HepG2 (cell line): Measurements from ENCODE around the gene ARHGAP19. TPM values are rescaled to one million over a fixed set of nuclear protein-coding genes. Genes with fewer than 3 reads are reported as not detected.
A peak's percentile ranks its signal among the peaks of the same experiment; 100 is the strongest.

Source experiments
- ATM ChIP-seq: fragments of 450-650 bp; IDR thresholded peaks from 2 replicates; pipeline ENCODE4 v1.7.1; 2017; ENCODE audit warnings: mild to moderate bottlenecking, borderline replicate concordance
- CHD4 ChIP-seq: fragments of 200-600 bp; sonication (generic); IDR thresholded peaks from 2 replicates; pipeline ENCODE4 v1.7.0; 2017; ENCODE audit warnings: mild to moderate bottlenecking, low read length, borderline replicate concordance
- DPF2 ChIP-seq: sonication (generic); formaldehyde crosslinking; IDR thresholded peaks from 2 replicates; pipeline ENCODE4 v1.4.0; 2020; ENCODE audit warnings: mild to moderate bottlenecking, low read depth, missing genetic modification reagents, borderline replicate concordance
- FOXO1 ChIP-seq: sonication (generic); formaldehyde crosslinking; IDR thresholded peaks from 2 replicates; pipeline ENCODE4 v1.4.0; 2020; ENCODE audit warnings: missing genetic modification reagents
- HCFC1 ChIP-seq: fragments of 150-350 bp; IDR thresholded peaks from 2 replicates; pipeline ENCODE4 v1.6.1; 2014; ENCODE audit warnings: low read depth, low read length
- HDAC1 ChIP-seq: sonication (generic); formaldehyde crosslinking; IDR thresholded peaks from 2 replicates; pipeline ENCODE4 v1.5.1; 2020; ENCODE audit warnings: mild to moderate bottlenecking, missing genetic modification reagents
- HMGA1 ChIP-seq: sonication (generic); formaldehyde crosslinking; conservative IDR thresholded peaks from 2 replicates; pipeline ENCODE4 v1.4.0; 2020; ENCODE audit warnings: missing genetic modification reagents
- MAZ ChIP-seq, 2 experiments: sonication (generic) in 1 of 2; formaldehyde crosslinking in 1 of 2; IDR thresholded peaks; 2 replicates each; pipeline versions ENCODE4 v1.5.0 to v1.6.1; 2012 to 2020; ENCODE audit warnings: low read depth in 2 of 2, mild to moderate bottlenecking in 2 of 2, borderline replicate concordance in 1 of 2, improper control_type of control experiment in 1 of 2, low read length in 1 of 2, missing genetic modification reagents in 1 of 2, moderate library complexity in 1 of 2
- NFE2L2 ChIP-seq: fragments of 150-350 bp; IDR thresholded peaks from 2 replicates; pipeline ENCODE4 v1.6.1; 2014; ENCODE audit warnings: low read length
- SRSF4 ChIP-seq: fragments of 200-400 bp; formaldehyde crosslinking; IDR thresholded peaks from one replicate; pipeline ENCODE4 v1.6.1; 2018; ENCODE audit warnings: mild to moderate bottlenecking, low read depth, low read length, moderate library complexity; ENCODE audit not compliant: poor library complexity, severe bottlenecking
- U2AF1 ChIP-seq: fragments of 200-400 bp; formaldehyde crosslinking; optimal IDR thresholded peaks from 2 replicates; pipeline ENCODE3; 2017; ENCODE audit warnings: mild to moderate bottlenecking, low read depth, low read length
- ZBTB2 ChIP-seq: sonication (generic); formaldehyde crosslinking; IDR thresholded peaks from 2 replicates; pipeline ENCODE4 v1.8.0; 2022; ENCODE audit warnings: low read depth, missing genetic modification reagents
- ZNF121 ChIP-seq: sonication (generic); formaldehyde crosslinking; IDR thresholded peaks from 2 replicates; pipeline ENCODE4 v1.5.0; 2020; ENCODE audit warnings: mild to moderate bottlenecking, missing genetic modification reagents
- ZNF24 ChIP-seq: fragments of 450-650 bp; IDR thresholded peaks from 2 replicates; pipeline ENCODE4 v1.6.1; 2017; ENCODE audit warnings: antibody characterized with exemption, mild to moderate bottlenecking
- ZNF260 ChIP-seq: sonication (generic); formaldehyde crosslinking; IDR thresholded peaks from 2 replicates; pipeline ENCODE4 v1.4.0; 2020; ENCODE audit warnings: missing genetic modification reagents, low read depth, mild to moderate bottlenecking, borderline replicate concordance
- ZNF34 ChIP-seq: sonication (generic); formaldehyde crosslinking; IDR thresholded peaks from 2 replicates; pipeline ENCODE4 v1.4.0; 2020; ENCODE audit warnings: mild to moderate bottlenecking, missing genetic modification reagents, borderline replicate concordance
- ZNF343 ChIP-seq: sonication (generic); formaldehyde crosslinking; IDR thresholded peaks from 2 replicates; pipeline ENCODE4 v1.4.0; 2020; ENCODE audit warnings: mild to moderate bottlenecking, missing genetic modification reagents
- ZNF501 ChIP-seq: sonication (generic); formaldehyde crosslinking; IDR thresholded peaks from 2 replicates; pipeline ENCODE4 v1.5.1; 2020; ENCODE audit warnings: mild to moderate bottlenecking, moderate library complexity, missing genetic modification reagents
- ZNF616 ChIP-seq: sonication (generic); formaldehyde crosslinking; IDR thresholded peaks from 2 replicates; pipeline ENCODE4 v1.5.0; 2020; ENCODE audit warnings: low read depth, mild to moderate bottlenecking, missing genetic modification reagents
- ZNF678 ChIP-seq: sonication (generic); formaldehyde crosslinking; IDR thresholded peaks from 2 replicates; pipeline ENCODE4 v1.4.0; 2020; ENCODE audit warnings: mild to moderate bottlenecking, missing genetic modification reagents
- ZNF777 ChIP-seq: sonication (generic); formaldehyde crosslinking; IDR thresholded peaks from 2 replicates; pipeline ENCODE4 v1.4.0; 2020; ENCODE audit warnings: missing genetic modification reagents
- polyA plus RNA-seq, 8 experiments: library from polyadenylated mRNA; depleted of rRNA in 3 of 8; stranded (reverse) in 7 of 8; unstranded in 1 of 8; fragments of >200 nt; fragmentation: Illumina TruSeq in 4 of 8; extraction: Trizol in 4 of 8; gene quantifications; 2 replicates each; pipeline versions ENCODE4 v1.2.1 to v1.2.3, GENCODE V29; 2011 to 2016; ENCODE audit warnings: low read depth in 4 of 8, missing spikeins in 1 of 8, mixed read lengths in 1 of 8; ENCODE audit not compliant: insufficient read depth in 1 of 8
- total RNA-seq, 5 experiments: library from RNA; depleted of rRNA; stranded (reverse); fragments of >200 nt; fragmentation: Illumina TruSeq; extraction: Trizol; gene quantifications; 2 replicates each; pipeline ENCODE4 v1.2.3, GENCODE V29; 2016; ENCODE audit warnings: low read depth in 1 of 5
- TF ChIP-seq, protein P1 (sequence below): sonication (generic); formaldehyde crosslinking; IDR thresholded peaks from 2 replicates; pipeline ENCODE4 v1.4.0; 2020; ENCODE audit warnings: missing genetic modification reagents
- TF ChIP-seq, protein P2 (sequence below), 2 experiments: sonication (generic) in 1 of 2; formaldehyde crosslinking in 1 of 2; IDR thresholded peaks; 2 replicates each; pipeline versions ENCODE4 v1.4.0 to v1.6.1; 2018 to 2020; ENCODE audit warnings: missing genetic modification reagents in 2 of 2, borderline replicate concordance in 1 of 2, low read depth in 1 of 2, mild to moderate bottlenecking in 1 of 2, missing biosample characterization in 1 of 2

The ARHGAP19 gene
- total and polyA plus RNA-seq, 2 of the 13 experiments (the other 11 are each of a cell fraction or from before 2014, with no cell fraction given), result 7.6 to 10.0 TPM

DNA sequence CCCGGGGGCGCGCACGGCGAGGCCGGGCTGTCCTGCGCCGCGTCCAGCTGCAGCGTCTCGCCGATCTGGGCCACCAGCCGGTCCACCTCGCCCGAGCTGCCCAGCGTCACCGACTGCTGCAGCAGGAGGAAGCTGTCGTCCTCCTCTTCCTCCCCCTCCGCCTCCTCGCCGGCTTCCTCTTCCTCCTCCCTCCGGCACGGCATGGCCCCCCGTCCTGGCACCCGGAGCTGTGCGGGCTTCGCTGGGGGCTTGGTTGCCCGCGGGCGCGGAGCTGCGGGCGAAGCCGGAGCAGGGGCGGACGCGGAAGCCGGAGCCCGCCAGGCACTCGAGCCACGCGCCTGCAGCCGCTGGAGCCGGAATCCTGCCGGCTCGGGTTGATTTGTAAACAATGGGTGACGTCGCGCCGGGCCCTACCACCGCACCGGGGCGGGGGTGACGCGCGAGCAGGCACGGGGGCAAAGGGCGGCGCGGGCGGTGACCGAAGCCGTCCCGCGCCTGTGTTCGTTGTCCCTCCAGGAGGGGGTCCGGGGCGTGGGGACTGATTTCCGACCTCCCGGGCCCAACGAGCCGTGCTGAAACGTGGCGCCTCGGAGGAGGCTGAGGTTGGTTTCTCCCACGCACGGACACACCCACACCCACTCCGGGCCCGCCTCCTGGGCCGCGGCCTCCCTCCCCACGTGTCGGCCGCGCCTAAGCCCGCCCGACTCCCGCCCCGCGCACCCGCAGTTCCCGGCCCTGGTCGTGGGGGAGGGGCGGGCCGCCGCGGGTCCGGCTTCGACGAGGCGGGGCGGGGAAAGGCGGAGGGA, 42.1 kb upstream of the ARHGAP19 start, which contains the start of gene FRAT2 (continued):
- no peak for TF ChIP-seq DPF2 (CRISPR knock-in tag)
- no peak for TF ChIP-seq ZNF34
- peak; percentile 54; the same call in 1 of the 2 replicates for TF ChIP-seq ZNF777 (CRISPR knock-in tag)
- TF ChIP-seq U2AF1, result no peak
- TF ChIP-seq MAZ (IDR thresholded peaks at IDR 0.05; ENCODE audit: borderline replicate concordance, low read depth, low read length), result peak; percentile 57
- peak; percentile 32; the same call in 1 of the 2 replicates for TF ChIP-seq MAZ (CRISPR knock-in tag; IDR thresholded peaks at IDR 0.05; ENCODE audit: low read depth)
- TF ChIP-seq ATM, result no peak
- no peak for TF ChIP-seq HCFC1
- peak; percentile 63 for TF ChIP-seq FOXO1 (CRISPR knock-in tag)
- peak; percentile 58 for TF ChIP-seq ZBTB2 (CRISPR knock-in tag)
- TF ChIP-seq SRSF4, result no peak
- peak; percentile 82; the same call in 1 of the 2 replicates for TF ChIP-seq ZNF343 (CRISPR knock-in tag)
- TF ChIP-seq CHD4, result no peak
- no peak for TF ChIP-seq HMGA1 (CRISPR knock-in tag)
- no peak for TF ChIP-seq NFE2L2
- TF ChIP-seq HDAC1 (CRISPR knock-in tag), result peak; percentile 87
- no peak for TF ChIP-seq ZNF616 (CRISPR knock-in tag)
- TF ChIP-seq ZNF121 (CRISPR knock-in tag), result no peak
- TF ChIP-seq, protein P1, sequence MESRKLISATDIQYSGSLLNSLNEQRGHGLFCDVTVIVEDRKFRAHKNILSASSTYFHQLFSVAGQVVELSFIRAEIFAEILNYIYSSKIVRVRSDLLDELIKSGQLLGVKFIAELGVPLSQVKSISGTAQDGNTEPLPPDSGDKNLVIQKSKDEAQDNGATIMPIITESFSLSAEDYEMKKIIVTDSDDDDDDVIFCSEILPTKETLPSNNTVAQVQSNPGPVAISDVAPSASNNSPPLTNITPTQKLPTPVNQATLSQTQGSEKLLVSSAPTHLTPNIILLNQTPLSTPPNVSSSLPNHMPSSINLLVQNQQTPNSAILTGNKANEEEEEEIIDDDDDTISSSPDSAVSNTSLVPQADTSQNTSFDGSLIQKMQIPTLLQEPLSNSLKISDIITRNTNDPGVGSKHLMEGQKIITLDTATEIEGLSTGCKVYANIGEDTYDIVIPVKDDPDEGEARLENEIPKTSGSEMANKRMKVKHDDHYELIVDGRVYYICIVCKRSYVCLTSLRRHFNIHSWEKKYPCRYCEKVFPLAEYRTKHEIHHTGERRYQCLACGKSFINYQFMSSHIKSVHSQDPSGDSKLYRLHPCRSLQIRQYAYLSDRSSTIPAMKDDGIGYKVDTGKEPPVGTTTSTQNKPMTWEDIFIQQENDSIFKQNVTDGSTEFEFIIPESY (CRISPR knock-in tag), result no peak
- peak; percentile 97 for TF ChIP-seq ZNF678 (CRISPR knock-in tag)
- TF ChIP-seq ZNF260 (CRISPR knock-in tag), result no peak
- no peak for TF ChIP-seq ZNF501 (CRISPR knock-in tag)
- TF ChIP-seq, protein P2, sequence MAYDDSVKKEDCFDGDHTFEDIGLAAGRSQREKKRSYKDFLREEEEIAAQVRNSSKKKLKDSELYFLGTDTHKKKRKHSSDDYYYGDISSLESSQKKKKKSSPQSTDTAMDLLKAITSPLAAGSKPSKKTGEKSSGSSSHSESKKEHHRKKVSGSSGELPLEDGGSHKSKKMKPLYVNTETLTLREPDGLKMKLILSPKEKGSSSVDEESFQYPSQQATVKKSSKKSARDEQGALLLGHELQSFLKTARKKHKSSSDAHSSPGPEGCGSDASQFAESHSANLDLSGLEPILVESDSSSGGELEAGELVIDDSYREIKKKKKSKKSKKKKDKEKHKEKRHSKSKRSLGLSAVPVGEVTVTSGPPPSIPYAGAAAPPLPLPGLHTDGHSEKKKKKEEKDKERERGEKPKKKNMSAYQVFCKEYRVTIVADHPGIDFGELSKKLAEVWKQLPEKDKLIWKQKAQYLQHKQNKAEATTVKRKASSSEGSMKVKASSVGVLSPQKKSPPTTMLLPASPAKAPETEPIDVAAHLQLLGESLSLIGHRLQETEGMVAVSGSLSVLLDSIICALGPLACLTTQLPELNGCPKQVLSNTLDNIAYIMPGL (CRISPR knock-in tag; IDR thresholded peaks at IDR 0.05; ENCODE audit: borderline replicate concordance in 1 of 2, low read depth in 1 of 2), result peak; percentile 69 to 75; a peak in 3 of 4 replicates
- no peak for TF ChIP-seq ZNF24
